Gastrocnemius medialis (tissue), 4 donors: Measurements from ENCODE around the gene GSTM3.

Experiments used
- CTCF ChIP-seq, 5 experiments: fragments of 450-650 bp in 3 of 5; fragments of 200-600 bp in 2 of 5; sonication (generic) in 2 of 5; IDR thresholded peaks in 4 of 5; conservative IDR thresholded peaks in 1 of 5; 1 replicate in 4 of 5; 2 replicates in 1 of 5; pipeline ENCODE4 v1.5.1; 2016 to 2019; ENCODE audit warnings: antibody characterized with exemption in 5 of 5, mild to moderate bottlenecking in 3 of 5, moderate library complexity in 3 of 5
- POLR2A ChIP-seq, 2 donors: fragments of 450-650 bp; IDR thresholded peaks; one replicate each; pipeline ENCODE4 v1.6.1; 2017; ENCODE audit warnings: antibody characterized with exemption in 2 of 2, mild to moderate bottlenecking in 2 of 2, moderate library complexity in 2 of 2

- TF ChIP-seq CTCF (IDR thresholded peaks at IDR 0.05 in 4 of 5, conservative IDR thresholded peaks at IDR 0.05 in 1 of 5) (no peak), POLR2A (IDR thresholded peaks at IDR 0.05) (no peak)
Observed at GRCh38 chr1:109788695-109789521, 48.1 kb upstream of the GSTM3 start.
